Neutrophil (primary cell): ENCODE measurements around the gene CD300H.
"Not testable (repeated sequence)": the region's sequence is repeated elsewhere in the genome, so short reads cannot be mapped to it uniquely, and the experiment has no call there.

Source experiments
- H3K27ac ChIP-seq: fragments of 200-600 bp; sonication (generic); 2 replicates; pipeline ENCODE4 v1.5.1; 2016; ENCODE audit warnings: mild to moderate bottlenecking, moderate library complexity
- H3K27me3 ChIP-seq: fragments of 200-600 bp; sonication (generic); 2 replicates; pipeline ENCODE4 v1.6.0; 2016; ENCODE audit warnings: mild to moderate bottlenecking
- H3K36me3 ChIP-seq: fragments of 200-600 bp; sonication (generic); 2 replicates; pipeline ENCODE4 v1.5.1; 2017
- H3K4me1 ChIP-seq, 2 experiments: fragments of 200-600 bp in 1 of 2; sonication (generic) in 1 of 2; 1 replicate in 1 of 2; 2 replicates in 1 of 2; pipeline versions ENCODE4 v1.5.1 to v1.6.1; 2013 to 2016; ENCODE audit warnings: low read depth in 1 of 2, low read length in 1 of 2, mild to moderate bottlenecking in 1 of 2, moderate library complexity in 1 of 2; ENCODE audit not compliant: control insufficient read depth in 1 of 2, insufficient read depth in 1 of 2
- H3K4me3 ChIP-seq, 2 experiments: fragments of 200-600 bp in 1 of 2; sonication (generic) in 1 of 2; 1 replicate in 1 of 2; 2 replicates in 1 of 2; pipeline ENCODE4 v1.5.1; 2013 to 2016; ENCODE audit warnings: low read depth in 1 of 2, low read length in 1 of 2, mild to moderate bottlenecking in 1 of 2, moderate library complexity in 1 of 2
- H3K9me3 ChIP-seq: fragments of 200-600 bp; sonication (generic); 2 replicates; pipeline ENCODE4 v1.5.1; 2016
- CTCF ChIP-seq: fragments of 200-600 bp; sonication (generic); IDR thresholded peaks from 2 replicates; pipeline ENCODE4 v1.5.1; 2016; ENCODE audit warnings: antibody characterized with exemption

The CD300H gene

GRCh38 chr17:74565126-74565525 lies 2.2 kb downstream of the CD300H start:
- Histone ChIP-seq H3K9me3 (no peaks in the 10 kb centered on the region), H3K4me3 (no peak overlapping the region), H3K27me3 (peaks cover 75% of the 10 kb centered on the region), H3K27ac (no peak overlapping the region), H3K36me3 (no peaks in the 10 kb centered on the region), H3K4me1 (peaks cover 25 to 42% of the 10 kb centered on the region in 2 experiments)
- TF ChIP-seq CTCF: no peak

GRCh38 chr17:74563358-74563757 lies 4.0 kb downstream of the CD300H start:
- peaks cover 9 to 24% of the 10 kb centered on the region in 2 experiments for H3K4me1 ChIP-seq
- peaks cover 64% of the 10 kb centered on the region for H3K27me3 ChIP-seq
- H3K27ac ChIP-seq: no peak overlapping the region
- H3K36me3 ChIP-seq: no peaks in the 10 kb centered on the region
- H3K9me3 ChIP-seq: no peaks in the 10 kb centered on the region
- no peak overlapping the region for H3K4me3 ChIP-seq
- no peak for TF ChIP-seq CTCF

GRCh38 chr17:74561586-74561985 lies 5.7 kb downstream of the CD300H start:
- TF ChIP-seq CTCF: no peak
- Histone ChIP-seq H3K36me3 (no peaks in the 10 kb centered on the region), H3K9me3 (no peaks in the 10 kb centered on the region), H3K27me3 (peaks cover 55% of the 10 kb centered on the region), H3K4me3 (no peak overlapping the region), H3K4me1 (peaks cover 0 to 6% of the 10 kb centered on the region in 2 experiments), H3K27ac (no peak overlapping the region)

GRCh38 chr17:74558882-74559519 lies 8.3 kb downstream of the CD300H start:
- Histone ChIP-seq H3K4me3 (no peak overlapping the region), H3K27ac (no peak overlapping the region), H3K4me1 (no peaks in the 10 kb centered on the region), H3K27me3 (peaks cover 33% of the 10 kb centered on the region), H3K36me3 (no peaks in the 10 kb centered on the region), H3K9me3 (no peaks in the 10 kb centered on the region)
- no peak for TF ChIP-seq CTCF

GRCh38 chr17:74558402-74558801 lies 8.9 kb downstream of the CD300H start:
- not testable (repeated sequence) for H3K4me3 ChIP-seq, H3K4me1 ChIP-seq, H3K27ac ChIP-seq, H3K9me3 ChIP-seq, H3K36me3 ChIP-seq
- H3K27me3 ChIP-seq: peaks cover 32% of the 10 kb centered on the region

- no peaks in the 10 kb centered on the region for H3K4me1 ChIP-seq
Observed at GRCh38 chr17:74555427-74555940, 11.8 kb downstream of the CD300H start.

More at GRCh38 chr17:74555427-74555940, 11.8 kb downstream of the CD300H start:
- H3K27me3 ChIP-seq: peaks cover 14% of the 10 kb centered on the region
- H3K4me3 ChIP-seq: no peak overlapping the region
- no peaks in the 10 kb centered on the region for H3K36me3 ChIP-seq
- TF ChIP-seq CTCF: no peak
- H3K9me3 ChIP-seq: no peaks in the 10 kb centered on the region
- H3K27ac ChIP-seq: no peak overlapping the region
